Heart left ventricle (tissue), 13 donors: Measurements from ENCODE around the gene SDE2.

ENCODE experiments used
- POLR2A ChIP-seq, 2 donors: fragments of 450-650 bp; IDR thresholded peaks; one replicate each; pipeline ENCODE4 v1.6.1; 2017; ENCODE audit warnings: antibody characterized with exemption in 2 of 2, mild to moderate bottlenecking in 2 of 2, moderate library complexity in 2 of 2
- TF ChIP-seq, protein P1 (sequence below), 12 donors: fragments of 200-600 bp; sonication (generic) in 4 of 12; IDR thresholded peaks; one replicate each; pipeline versions ENCODE4 v1.5.0 to v1.8.0; 2018 to 2022; ENCODE audit warnings: antibody characterized with exemption in 12 of 12, mild to moderate bottlenecking in 5 of 12
- donor health status: ischemic (EF 13 %, LVEDD 7.1; RV severe dilation, severe dysfunction).
- donor health status: DM: no; HTN: yes; CAD: no.
- donor health status: DM: no; HTN: no; CAD: no.
- donor health status: ischemic (EF 25% LVEDD 6.9; RV normal size, moderate dysfunction).
- donor health status: ischemic (EF 25% LVEDD 5.7; RV mildly dilated, moderate dysfunction).
- donor health status: ischemic (EF 35%, LVEDD 5.7; RV mildly dilated, moderate dysfunction).
- donor health status: nonischemic (EF 11% LVEDD 7.7; RV severe dilation, severe dysfunction).
- donor health status: DM: yes; HTN: yes; CAD: no.
- donor health status: PGD.
- donor health status: ischemic (EF 29% LVEDD 5.4; RV normal size, mild dysfunction).
- donor health status: nonischemic (EF 23%, LVEDD 6.1; RV moderate dilation, normal function).

DNA sequence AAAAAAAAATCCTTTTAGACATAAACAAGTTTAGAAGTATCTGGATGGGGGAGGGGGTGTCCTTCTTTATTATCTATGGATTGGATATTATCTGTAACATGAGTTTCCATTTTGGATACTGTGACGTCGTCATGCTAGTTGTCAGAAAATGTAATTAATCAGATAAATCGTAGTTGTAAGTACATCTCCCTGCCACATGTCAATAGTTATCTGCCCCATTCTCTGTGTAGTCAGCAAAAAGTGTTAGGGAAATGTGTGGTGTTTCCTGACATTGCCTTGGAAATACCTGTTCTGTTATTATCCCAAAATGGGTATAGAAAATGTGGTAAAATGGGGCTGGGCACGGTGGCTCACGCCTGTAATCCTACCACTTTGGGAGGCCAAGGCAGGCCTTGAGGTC, 24.6 kb upstream of the SDE2 start:
- TF ChIP-seq POLR2A (IDR thresholded peaks at IDR 0.05), result no peak
- TF ChIP-seq, protein P1, sequence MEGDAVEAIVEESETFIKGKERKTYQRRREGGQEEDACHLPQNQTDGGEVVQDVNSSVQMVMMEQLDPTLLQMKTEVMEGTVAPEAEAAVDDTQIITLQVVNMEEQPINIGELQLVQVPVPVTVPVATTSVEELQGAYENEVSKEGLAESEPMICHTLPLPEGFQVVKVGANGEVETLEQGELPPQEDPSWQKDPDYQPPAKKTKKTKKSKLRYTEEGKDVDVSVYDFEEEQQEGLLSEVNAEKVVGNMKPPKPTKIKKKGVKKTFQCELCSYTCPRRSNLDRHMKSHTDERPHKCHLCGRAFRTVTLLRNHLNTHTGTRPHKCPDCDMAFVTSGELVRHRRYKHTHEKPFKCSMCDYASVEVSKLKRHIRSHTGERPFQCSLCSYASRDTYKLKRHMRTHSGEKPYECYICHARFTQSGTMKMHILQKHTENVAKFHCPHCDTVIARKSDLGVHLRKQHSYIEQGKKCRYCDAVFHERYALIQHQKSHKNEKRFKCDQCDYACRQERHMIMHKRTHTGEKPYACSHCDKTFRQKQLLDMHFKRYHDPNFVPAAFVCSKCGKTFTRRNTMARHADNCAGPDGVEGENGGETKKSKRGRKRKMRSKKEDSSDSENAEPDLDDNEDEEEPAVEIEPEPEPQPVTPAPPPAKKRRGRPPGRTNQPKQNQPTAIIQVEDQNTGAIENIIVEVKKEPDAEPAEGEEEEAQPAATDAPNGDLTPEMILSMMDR (IDR thresholded peaks at IDR 0.05), result no peak
